HG02973 (cell line): ENCODE results near the gene CCDC171.

Experiments used
- ATAC-seq: cut with Tn5 transposase; IDR thresholded peaks from one replicate; pipeline ENCODE4 v1.9.1; 2021; ENCODE audit warnings: moderate library complexity; ENCODE audit not compliant: unreplicated experiment

The CCDC171 gene

DNA sequence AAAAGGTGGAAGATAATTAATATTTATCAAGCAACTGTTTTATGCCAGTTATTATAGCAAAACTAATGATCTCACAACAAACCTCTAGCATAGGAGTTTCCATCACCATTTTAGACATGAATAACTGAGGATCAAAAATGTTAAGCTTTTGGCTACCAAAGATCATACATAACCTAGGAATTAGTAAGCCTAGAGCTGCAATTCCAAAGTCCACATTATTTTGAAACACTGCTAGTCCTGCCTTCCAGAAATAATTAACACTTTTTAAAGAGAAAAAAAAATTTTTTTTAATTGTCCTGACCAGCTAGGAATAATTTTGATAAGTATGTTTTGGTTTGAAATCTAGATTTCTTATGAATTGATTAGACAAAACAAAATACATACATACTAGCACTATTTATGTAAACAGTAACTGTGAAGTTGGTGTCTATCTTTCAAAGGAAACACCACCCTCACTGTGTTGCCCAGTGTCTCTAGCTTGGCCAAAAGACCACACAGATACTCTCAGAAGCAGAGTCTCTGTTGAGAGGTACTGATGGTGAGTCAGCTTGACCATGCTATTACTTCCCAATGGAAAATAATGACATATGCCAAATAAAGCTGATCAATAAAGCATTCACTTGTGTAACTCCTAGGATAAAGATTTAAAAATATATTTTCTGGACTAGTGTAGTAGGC is 422.4 kb downstream of the CCDC171 start:
- no peak for ATAC-seq

DNA sequence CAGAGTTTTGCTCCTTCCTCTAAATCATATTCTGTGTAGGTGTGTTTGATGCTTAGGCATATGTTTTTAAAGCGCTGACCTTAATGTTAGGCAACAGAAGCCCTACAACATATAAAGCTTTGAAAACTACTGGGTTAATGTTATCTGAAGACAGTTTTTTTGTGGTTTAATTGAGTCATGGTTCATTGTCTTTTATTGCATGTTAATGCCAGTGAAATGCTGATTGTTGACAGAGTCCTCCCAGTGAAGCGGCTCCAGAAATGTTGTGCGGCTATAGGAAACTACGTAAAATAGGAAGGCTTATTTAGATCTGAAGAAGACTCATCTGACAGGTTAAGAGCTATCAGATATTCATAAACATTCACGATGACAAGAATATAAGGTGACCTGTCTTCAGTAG is 424.6 kb downstream of the CCDC171 start:
- ATAC-seq: no peak

DNA sequence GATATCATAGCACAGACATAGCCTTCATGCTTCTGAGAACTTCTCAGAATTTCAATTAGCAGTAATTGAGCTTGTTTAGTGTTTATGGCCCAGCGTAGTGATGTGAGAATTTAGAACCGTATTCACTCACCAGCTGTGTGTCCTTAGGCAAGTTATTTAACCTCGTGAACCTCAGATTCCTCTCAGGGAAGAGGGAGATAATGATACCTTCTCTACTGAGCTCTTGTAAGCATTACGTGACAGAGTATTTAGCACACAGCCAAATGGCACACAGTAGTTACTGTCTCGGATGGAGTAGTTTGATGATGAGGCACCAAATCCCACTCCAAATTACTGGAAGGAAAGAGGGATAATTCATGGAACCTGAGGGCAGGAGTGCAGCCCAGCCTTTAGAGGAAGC is 429.3 kb downstream of the CCDC171 start:
- ATAC-seq: no peak

DNA sequence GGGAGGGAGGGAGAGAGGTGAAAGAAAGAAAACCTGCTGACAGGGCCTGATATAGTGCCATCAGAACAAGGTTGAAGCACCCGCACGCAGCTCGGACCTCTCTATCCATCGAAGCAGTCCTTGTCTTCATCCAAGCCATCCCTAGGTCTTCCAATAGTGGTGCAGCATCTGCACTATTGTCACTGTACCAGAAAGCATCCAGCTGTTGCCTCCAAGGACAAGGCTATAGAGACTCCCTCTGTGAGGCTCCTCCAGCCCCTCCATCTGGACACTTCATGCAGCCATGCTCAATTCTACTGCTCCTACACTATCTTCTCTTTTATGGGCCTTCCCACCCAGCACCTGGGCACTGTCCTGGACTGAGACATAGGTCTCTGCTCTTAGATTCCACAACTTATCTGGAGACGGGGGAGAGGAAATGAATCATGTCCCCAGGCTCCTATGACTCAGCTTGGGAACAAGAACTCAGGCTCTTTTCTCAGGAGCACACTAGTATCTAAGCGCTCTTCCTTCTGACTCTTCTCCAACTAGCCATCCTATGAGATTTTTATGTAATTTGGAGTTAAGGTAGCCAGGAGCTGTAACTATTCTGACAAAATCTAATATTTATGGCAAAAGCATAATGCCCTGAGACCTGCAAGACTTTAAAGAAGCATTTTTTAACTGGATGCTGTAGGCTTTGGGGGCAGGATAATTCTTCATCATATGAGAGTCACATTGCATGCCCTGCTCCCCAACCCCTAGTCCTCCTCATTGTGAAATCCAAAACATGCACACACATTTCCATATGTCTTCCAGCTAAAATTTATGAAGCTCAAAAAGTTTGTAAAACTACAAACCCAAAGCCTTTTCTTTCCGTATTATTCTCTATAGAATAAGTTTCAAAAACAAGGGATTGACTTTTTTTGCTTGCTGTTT is 446.8 kb downstream of the CCDC171 start:
- no peak for ATAC-seq

DNA sequence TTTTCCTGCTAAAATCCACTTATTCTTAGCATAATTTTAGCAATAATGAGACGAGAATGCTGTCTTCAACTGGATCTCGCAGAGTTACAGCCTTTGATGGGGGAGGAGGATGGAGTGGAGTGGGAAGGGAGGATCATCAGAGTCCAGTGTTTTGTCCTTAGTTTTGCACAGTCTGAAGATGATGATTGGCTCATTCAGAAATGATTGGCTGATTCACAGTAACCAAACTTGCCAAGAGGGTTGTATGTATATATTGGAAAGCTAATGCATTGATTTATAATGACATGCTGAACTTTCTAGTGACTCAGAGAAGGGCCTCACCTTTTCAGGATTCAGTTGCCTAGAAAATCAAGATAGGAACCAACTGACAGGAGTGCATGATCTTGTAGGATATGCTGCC is 448.0 kb downstream of the CCDC171 start:
- ATAC-seq: no peak

DNA sequence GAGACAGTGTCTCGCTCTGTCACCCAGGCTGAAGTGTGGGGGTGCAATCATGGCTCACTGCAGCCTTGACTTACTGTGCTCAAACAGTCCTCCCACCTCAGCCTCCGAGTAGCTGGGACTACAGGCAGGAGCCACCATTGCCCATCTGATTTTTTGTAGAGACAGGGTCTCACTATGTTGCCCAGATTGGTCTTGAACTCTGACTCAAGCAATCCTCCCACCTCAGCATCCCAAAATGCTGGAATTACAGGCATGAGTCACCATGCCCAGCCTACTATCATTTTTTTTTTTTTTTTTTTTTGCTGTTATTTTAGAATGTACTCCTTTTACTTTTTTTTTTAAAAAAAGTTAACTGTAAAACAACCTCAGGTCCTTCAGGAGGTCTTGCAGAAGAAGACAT is 449.0 kb downstream of the CCDC171 start:
- ATAC-seq: no peak

DNA sequence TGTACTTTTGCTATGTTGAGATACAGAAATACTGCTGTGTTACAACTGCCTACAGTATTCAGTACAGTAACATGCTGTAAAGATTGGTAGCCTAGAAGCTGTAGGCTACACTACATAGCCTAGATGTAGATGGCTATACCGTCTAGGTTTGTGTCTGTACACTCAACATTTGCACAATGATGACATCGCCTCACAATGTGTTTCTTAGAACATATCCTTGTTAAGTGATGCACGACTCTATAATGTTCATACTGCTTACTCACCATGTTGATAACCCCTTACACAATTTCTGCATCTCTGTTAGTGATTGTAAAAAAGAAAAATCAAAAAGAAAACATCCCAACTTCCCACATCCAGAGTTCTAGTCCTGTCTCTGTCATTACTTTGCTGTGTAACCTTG is 450.0 kb downstream of the CCDC171 start:
- no peak for ATAC-seq

DNA sequence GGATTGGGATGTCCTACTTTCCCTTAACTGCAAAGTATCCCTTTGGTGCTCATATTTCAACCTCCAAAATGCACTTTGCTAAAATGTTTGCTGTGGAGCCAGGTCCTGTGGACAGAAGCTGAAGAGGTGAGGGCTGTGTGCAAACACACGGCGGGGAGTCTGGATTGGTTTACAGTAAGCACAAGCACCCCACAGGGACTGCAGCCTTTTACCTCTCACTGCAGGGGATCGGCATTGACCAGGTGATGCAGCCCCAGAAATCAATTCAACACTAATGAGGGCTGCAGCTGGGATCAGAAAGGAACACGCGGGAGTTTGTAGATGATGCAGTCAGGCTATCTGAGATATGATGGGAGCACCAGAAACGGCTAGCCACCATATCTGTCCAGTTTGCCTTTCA is 450.9 kb downstream of the CCDC171 start:
- no peak for ATAC-seq

DNA sequence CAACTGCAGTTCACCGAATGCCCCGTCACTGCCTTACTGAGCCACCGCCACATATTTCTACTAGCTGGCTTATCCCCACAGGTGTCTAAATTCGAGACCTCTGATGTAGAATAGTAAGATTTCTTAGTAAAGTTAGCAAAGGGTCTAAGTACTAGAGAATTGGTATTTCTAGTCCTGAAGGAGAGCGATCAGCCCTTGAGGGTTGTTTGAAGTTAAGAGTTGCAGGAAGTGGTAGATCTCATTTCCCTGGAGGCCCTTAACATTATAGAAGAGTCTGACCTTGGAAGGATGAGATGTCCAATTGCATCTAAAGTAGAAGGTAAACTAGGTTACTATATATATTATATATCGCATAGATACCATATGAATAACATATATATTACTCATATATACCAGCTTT is 451.8 kb downstream of the CCDC171 start:
- no peak for ATAC-seq

DNA sequence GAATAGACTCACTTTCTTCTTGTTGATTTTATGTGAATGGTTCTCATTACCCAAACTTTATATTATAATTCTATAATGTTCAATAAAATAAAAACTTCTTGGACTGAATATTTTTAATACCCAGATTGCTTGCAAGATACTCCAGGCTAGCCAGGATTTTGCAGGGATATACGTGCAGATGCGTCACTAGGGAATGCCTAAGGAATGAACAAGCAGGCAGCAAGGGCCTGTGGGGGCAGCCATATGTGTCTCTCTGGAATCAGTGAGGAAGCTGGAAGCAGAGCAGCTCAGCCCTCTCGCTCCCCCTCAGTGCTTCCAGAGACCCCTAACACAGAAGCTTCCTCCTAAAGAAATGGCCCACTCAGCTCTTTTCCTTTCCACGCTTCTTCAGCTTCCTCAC is 457.4 kb downstream of the CCDC171 start:
- no peak for ATAC-seq

DNA sequence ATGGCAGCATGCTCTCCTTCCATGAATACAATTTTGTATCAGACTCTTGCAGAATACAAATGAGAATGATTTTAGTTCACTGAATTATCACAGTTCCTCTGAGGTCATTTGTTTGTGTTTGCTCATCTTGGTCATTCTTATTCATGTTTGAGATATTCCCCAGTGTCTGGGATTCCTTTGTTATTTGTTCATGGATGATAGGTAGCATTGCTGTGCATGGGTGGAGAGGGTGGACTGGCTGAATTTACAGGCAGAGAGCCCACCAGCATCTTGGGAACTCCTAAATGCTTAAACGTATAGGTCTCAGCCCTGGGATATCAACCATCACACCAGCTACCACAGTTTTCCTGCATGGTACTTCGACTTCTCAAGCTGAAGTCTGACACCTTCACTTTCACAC is 459.8 kb downstream of the CCDC171 start:
- no peak for ATAC-seq

DNA sequence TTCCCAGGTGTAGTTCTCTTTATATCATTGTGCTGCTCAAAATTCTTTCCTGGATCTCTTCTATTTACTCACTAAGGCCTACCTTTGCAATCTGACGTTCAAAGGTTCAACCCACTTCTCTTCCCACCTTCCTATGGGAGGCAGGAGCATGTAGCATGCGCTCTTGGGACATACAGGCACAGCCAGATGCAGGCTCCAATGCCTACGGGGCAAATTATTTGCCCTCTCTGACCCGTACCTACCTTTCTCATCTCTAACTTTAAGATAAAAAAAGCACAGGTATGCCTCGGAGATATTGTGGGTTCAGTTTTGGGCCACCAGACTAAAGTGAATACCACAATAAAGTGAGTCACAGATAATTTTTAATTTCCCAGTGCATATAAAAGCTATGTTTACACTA is 460.5 kb downstream of the CCDC171 start:
- no peak for ATAC-seq

DNA sequence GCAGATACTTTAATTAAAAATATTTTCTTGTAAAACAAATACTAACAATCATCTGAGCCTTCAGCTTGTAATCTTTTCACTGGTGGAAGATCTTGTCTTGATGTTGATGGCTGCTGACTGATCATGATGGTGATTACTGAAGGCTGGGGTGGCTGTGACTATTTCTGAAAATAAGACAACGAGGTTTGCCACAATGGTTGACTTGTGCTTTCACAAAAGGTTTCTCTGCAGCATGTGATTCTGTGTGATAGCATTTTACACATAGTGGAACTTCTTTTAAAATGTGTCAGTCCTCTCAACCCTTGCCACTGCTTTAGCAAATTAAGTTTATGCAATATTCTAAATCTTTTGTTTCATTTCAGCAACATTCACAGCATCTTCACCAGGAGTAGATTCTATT is 461.0 kb downstream of the CCDC171 start:
- no peak for ATAC-seq

DNA sequence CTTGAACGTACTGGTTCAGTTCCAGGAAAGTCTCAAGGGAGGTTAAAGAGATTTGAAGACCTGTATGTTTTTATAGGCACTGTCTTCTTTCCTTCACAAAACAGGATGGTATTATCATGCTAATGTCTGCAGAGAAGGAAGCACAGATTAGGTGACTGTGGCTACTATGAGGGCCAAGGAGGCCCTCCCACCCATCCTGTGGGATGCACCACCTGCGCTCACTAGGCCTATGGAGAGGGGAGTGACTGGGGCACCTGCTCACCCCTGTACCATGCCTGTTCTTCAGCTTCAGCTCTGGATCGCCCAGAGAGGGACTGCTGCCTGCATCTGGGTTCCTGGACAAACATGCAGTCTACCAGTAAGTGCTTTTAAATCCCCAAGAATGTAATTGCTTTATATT is 469.4 kb downstream of the CCDC171 start:
- no peak for ATAC-seq

DNA sequence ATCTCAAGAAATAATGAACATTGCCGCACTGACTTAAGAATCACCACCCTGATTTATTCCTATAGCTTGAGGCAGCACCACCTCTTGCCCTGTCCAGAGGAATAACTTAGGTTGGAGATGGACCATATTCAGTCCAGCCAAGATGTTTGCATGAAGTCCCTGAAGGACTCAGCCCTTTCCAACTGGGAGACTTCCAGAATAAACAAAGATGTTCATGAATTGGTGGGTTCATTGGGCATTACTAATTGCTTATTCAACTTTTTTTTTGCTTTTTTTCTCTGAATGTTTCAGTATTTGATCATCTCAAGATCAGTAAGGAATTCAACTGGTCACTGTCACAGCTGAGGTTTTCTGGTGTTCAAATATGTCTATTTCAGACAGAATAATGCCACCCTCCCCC is 470.6 kb downstream of the CCDC171 start:
- no peak for ATAC-seq
